MM.1S (cell line): ENCODE measurements around the gene IL1B.

ENCODE experiments used
- CTCF ChIP-seq: fragments of 300-600 bp; sonication (generic); IDR thresholded peaks from 2 replicates; pipeline ENCODE4 v1.5.1; 2016; ENCODE audit warnings: antibody characterized with exemption, low read length, mixed read lengths
- EZH2 ChIP-seq: fragments of 300-600 bp; sonication (generic); optimal IDR thresholded peaks from 2 replicates; pipeline ENCODE3; 2017; ENCODE audit warnings: low read depth, mild to moderate bottlenecking, antibody characterized with exemption, low read length, mixed read lengths
- EZH2phosphoT487 ChIP-seq: fragments of 300-600 bp; sonication (generic); IDR thresholded peaks from 2 replicates; pipeline ENCODE4 v1.6.1; 2018; ENCODE audit warnings: antibody characterized with exemption, low read length

DNA sequence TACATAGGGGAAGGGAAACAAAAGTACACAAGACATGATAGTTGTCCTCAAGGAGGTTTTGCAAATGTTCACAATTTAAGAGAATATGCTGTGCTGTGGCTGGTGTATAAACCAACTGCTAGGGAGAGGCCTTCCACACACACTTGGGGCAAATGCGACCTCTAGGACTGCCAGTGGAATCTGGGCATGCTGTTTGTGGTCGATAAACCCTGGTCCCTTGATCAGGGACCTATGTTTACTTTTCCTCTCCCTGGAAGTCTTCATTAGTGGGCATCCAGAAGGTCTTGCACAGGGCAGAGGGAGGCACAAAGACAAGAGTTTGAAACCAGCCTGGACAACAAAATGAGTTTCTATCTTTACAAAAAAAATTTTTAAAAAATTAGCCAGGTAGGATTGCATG lies 7.3 kb upstream of the IL1B start:
- TF ChIP-seq EZH2 (no peak), CTCF (no peak), EZH2phosphoT487 (no peak)
